ENCODE results near the gene DSN1. TPM values are rescaled to one million over a fixed set of nuclear protein-coding genes. Genes with fewer than 3 reads are reported as not detected.

DSN1 gene
- polyA plus RNA-seq, 3 donors, result 4.9 to 5.2 (median 5.1) TPM

DNA sequence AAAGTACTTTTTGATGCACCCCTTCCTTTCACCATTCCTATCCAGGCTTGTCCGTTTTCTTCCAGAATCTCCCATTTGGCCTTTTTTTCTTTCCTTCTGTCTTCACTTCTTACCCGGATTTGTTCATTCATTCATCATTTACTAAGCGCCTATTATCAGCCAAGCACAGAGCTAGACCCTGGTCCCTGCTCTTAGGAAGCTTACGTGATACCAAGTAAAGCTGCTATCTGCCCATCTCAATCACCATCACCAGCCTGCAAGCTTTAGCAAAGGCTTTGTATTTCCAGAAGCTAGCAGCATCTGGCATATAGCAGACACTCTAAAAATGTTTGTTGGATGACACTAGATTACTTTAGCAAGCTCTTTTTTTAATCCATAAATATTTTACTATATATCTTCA, 32.5 kb downstream of the DSN1 start:
- Histone ChIP-seq H3K36me3 (replicated peaks in 1 of 2; ENCODE audit: control insufficient read depth in 1 of 2, insufficient read depth in 2 of 2, low read length in 2 of 2) (no peaks in the 10 kb centered on the region), H3K9me3 (replicated peaks in 1 of 2; ENCODE audit: control insufficient read depth in 1 of 2, insufficient read depth in 1 of 2, low read length in 2 of 2) (no peaks in the 10 kb centered on the region), H3K79me2 (ENCODE audit: insufficient read depth, low read length) (peaks cover 3% of the 10 kb centered on the region), H3K27ac (ENCODE audit: low read depth in 1 of 2, low read length in 2 of 2) (no peak overlapping the region), H3K27me3 (ENCODE audit: control insufficient read depth in 2 of 2, insufficient read depth in 2 of 2, low read length in 2 of 2) (no peaks in the 10 kb centered on the region), H3K9ac (ENCODE audit: insufficient read depth, low read length, poor library complexity, severe bottlenecking) (no peak overlapping the region), H2AFZ (ENCODE audit: insufficient read depth, low read depth, low read length, poor library complexity, severe bottlenecking) (no peak overlapping the region), H3K4me1 (ENCODE audit: control insufficient read depth in 1 of 2, insufficient read depth in 2 of 2, low read length in 2 of 2) (peaks cover 8 to 12% of the 10 kb centered on the region in 2 donors), H4K20me1 (ENCODE audit: insufficient read depth, low read length) (no peaks in the 10 kb centered on the region), H3K4me2 (replicated peaks; ENCODE audit: extremely low read depth, low read length, poor library complexity, severe bottlenecking) (no peak overlapping the region), H3K4me3 (replicated peaks in 1 of 3; ENCODE audit: low read depth in 2 of 3, low read length in 3 of 3) (no peak overlapping the region)
- Mint-ChIP-seq H3K4me1 (peaks cover 16% of the 10 kb centered on the region), H3K9me3 (no peaks in the 10 kb centered on the region), H3K4me3 (no peak overlapping the region), H3K27me3 (ENCODE audit: low read depth in 3 of 3) (peaks cover 3 to 7% (median 7%) of the 10 kb centered on the region in 3 donors), H3K36me3 (peaks cover 0 to 2% of the 10 kb centered on the region in 2 donors), H3K27ac (peak overlapping the region in 1 of 7 donors; percentile 36)
- 91% methylated on average over 4 of the region's 4 CpGs for WGBS (ENCODE audit: insufficient coverage)
- intact Hi-C loops (cut with micrococcal nuclease), result no loop called here
- no peak for DNase-seq
- TF ChIP-seq, protein P1, sequence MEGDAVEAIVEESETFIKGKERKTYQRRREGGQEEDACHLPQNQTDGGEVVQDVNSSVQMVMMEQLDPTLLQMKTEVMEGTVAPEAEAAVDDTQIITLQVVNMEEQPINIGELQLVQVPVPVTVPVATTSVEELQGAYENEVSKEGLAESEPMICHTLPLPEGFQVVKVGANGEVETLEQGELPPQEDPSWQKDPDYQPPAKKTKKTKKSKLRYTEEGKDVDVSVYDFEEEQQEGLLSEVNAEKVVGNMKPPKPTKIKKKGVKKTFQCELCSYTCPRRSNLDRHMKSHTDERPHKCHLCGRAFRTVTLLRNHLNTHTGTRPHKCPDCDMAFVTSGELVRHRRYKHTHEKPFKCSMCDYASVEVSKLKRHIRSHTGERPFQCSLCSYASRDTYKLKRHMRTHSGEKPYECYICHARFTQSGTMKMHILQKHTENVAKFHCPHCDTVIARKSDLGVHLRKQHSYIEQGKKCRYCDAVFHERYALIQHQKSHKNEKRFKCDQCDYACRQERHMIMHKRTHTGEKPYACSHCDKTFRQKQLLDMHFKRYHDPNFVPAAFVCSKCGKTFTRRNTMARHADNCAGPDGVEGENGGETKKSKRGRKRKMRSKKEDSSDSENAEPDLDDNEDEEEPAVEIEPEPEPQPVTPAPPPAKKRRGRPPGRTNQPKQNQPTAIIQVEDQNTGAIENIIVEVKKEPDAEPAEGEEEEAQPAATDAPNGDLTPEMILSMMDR (IDR thresholded peaks at IDR 0.05), result no peak

DNA sequence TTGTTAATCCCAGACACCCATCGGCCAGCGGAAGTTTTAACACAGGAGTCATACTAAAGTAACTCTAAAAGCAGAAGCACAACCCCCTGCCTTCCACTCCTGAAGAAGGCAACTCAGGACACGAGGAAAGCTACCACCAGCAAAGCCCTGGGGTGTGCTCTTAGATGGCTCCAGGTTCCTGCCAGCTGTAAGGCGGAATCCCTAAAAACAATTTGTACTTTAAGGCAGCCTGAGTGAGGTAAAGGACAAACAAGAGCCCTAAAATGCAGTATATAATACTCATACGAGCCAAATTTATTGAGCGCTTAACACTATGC, 36.4 kb downstream of the DSN1 start:
- H3K9me3 ChIP-seq (replicated peaks in 1 of 2; ENCODE audit: control insufficient read depth in 1 of 2, insufficient read depth in 1 of 2, low read length in 2 of 2), result no peaks in the 10 kb centered on the region
- H3K9ac ChIP-seq (ENCODE audit: insufficient read depth, low read length, poor library complexity, severe bottlenecking), result no peak overlapping the region
- no peak overlapping the region for H2AFZ ChIP-seq (ENCODE audit: insufficient read depth, low read depth, low read length, poor library complexity, severe bottlenecking)
- Mint-ChIP-seq H3K9me3 (peaks cover 0 to 1% (median 0%) of the 10 kb centered on the region in 7 donors), H3K27ac (no peak overlapping the region), H3K27me3 (ENCODE audit: low read depth in 3 of 3) (peaks cover 0 to 2% (median 0%) of the 10 kb centered on the region in 3 donors), H3K36me3 (peaks cover 0 to under 1% of the 10 kb centered on the region in 2 donors), H3K4me3 (no peak overlapping the region), H3K4me1 (peaks cover 10% of the 10 kb centered on the region)
- 100% methylated on average over 4 of the region's 6 CpGs for WGBS (ENCODE audit: insufficient coverage)
- H3K27me3 ChIP-seq (ENCODE audit: control insufficient read depth in 2 of 2, insufficient read depth in 2 of 2, low read length in 2 of 2), result no peaks in the 10 kb centered on the region
- no peak for DNase-seq
- H3K79me2 ChIP-seq (ENCODE audit: insufficient read depth, low read length), result no peaks in the 10 kb centered on the region
- intact Hi-C loops (cut with micrococcal nuclease), result no loop called here
- TF ChIP-seq, protein P1 (IDR thresholded peaks at IDR 0.05), result no peak
- no peaks in the 10 kb centered on the region for H4K20me1 ChIP-seq (ENCODE audit: insufficient read depth, low read length)
- no peaks in the 10 kb centered on the region for H3K36me3 ChIP-seq (replicated peaks in 1 of 2; ENCODE audit: control insufficient read depth in 1 of 2, insufficient read depth in 2 of 2, low read length in 2 of 2)
- H3K4me1 ChIP-seq (ENCODE audit: control insufficient read depth in 1 of 2, insufficient read depth in 2 of 2, low read length in 2 of 2), result no peaks in the 10 kb centered on the region
- H3K4me3 ChIP-seq (replicated peaks in 1 of 3; ENCODE audit: low read depth in 2 of 3, low read length in 3 of 3), result no peak overlapping the region
- H3K27ac ChIP-seq (ENCODE audit: low read depth in 1 of 2, low read length in 2 of 2), result no peak overlapping the region
- no peak overlapping the region for H3K4me2 ChIP-seq (replicated peaks; ENCODE audit: extremely low read depth, low read length, poor library complexity, severe bottlenecking)
